Transverse colon (tissue), 4 donors: Measurements from ENCODE around the gene ATOX1. TPM values are rescaled to one million over a fixed set of nuclear protein-coding genes. Genes with fewer than 3 reads are reported as not detected.

Source experiments
- DNase-seq: peaks from one replicate; pipeline ENCODE4 v3.0.0-alpha.2; 2019
- H3K27ac ChIP-seq, 4 donors: fragments of 200-600 bp; sonication (generic); 2 replicates each; pipeline ENCODE4 v1.5.1; 2016 to 2018; ENCODE audit warnings: inconsistent platforms in 4 of 4
- H3K27me3 ChIP-seq: fragments of 200-600 bp; sonication (generic); 2 replicates; pipeline ENCODE4 v1.5.1; 2017; ENCODE audit warnings: inconsistent platforms
- H3K36me3 ChIP-seq, 4 donors: fragments of 200-600 bp; sonication (generic); 2 replicates each; pipeline ENCODE4 v1.5.1; 2017 to 2019; ENCODE audit warnings: inconsistent platforms in 4 of 4
- H3K4me1 ChIP-seq, 4 donors: fragments of 200-600 bp; sonication (generic); 2 replicates each; pipeline ENCODE4 v1.5.1; 2017 to 2020; ENCODE audit warnings: inconsistent platforms in 4 of 4
- H3K4me3 ChIP-seq, 4 donors: fragments of 200-600 bp; sonication (generic); 1 replicate in 1 of 4; 2 replicates in 3 of 4; pipeline versions ENCODE4 v1.5.1 to v1.6.1; 2017 to 2019; ENCODE audit warnings: inconsistent platforms in 4 of 4
- H3K9me3 ChIP-seq, 2 donors: fragments of 200-600 bp; sonication (generic); 2 replicates each; pipeline ENCODE4 v1.5.1; 2017 to 2019; ENCODE audit warnings: inconsistent platforms in 2 of 2
- CTCF ChIP-seq, 5 experiments: fragments of 200-600 bp in 3 of 5; fragments of 450-650 bp in 2 of 5; sonication (generic) in 3 of 5; IDR thresholded peaks; 1 replicate in 2 of 5; 2 replicates in 3 of 5; pipeline ENCODE4 v1.5.1; 2016 to 2017; ENCODE audit warnings: antibody characterized with exemption in 5 of 5, inconsistent platforms in 3 of 5, mild to moderate bottlenecking in 2 of 5, moderate library complexity in 1 of 5
- EP300 ChIP-seq: sonication (generic); formaldehyde crosslinking; IDR thresholded peaks from one replicate; pipeline ENCODE4 v1.6.1; 2017; ENCODE audit warnings: antibody characterized with exemption, low read depth
- POLR2A ChIP-seq: fragments of 450-650 bp; IDR thresholded peaks from one replicate; pipeline ENCODE4 v1.6.1; 2016; ENCODE audit warnings: antibody characterized with exemption, mild to moderate bottlenecking, moderate library complexity
- POLR2AphosphoS5 ChIP-seq, 3 donors: sonication (generic); formaldehyde crosslinking; IDR thresholded peaks; one replicate each; pipeline ENCODE4 v1.6.1; 2016; ENCODE audit warnings: antibody characterized with exemption in 3 of 3
- WGBS, 2 donors: methylation state at CpG; one replicate each; pipeline ENCODE4 v1.1.5; 2018; ENCODE audit warnings: low coverage in 1 of 2; 5-methylcytosine and 5-hydroxymethylcytosine counted together
- in situ Hi-C, 4 donors: fragments of 200-750 bp; cut with MboI; loops; one replicate each; pipeline versions ENCODE4 v1.15.0 to v1.15.1; 2017; ENCODE audit warnings: low sequenced_read_pairs in 3 of 4, low pct_ligation_motif_present in 1 of 4, low pct_unique_long_range_greater_than_20kb in 1 of 4
- intact Hi-C: fragments of 100-400 bp; cut with DNase I; formaldehyde crosslinking; loops from one replicate; pipeline ENCODE4 v1.15.1; 2023; ENCODE audit warnings: low total_unique reads
- total RNA-seq, 4 donors: library from RNA; depleted of rRNA; stranded (reverse); fragments of >200 nt; gene quantifications; one replicate each; pipeline ENCODE4 v1.1.0, GENCODE V29; 2016

ATOX1 gene
- total RNA-seq, 4 donors from 2014 or later: 5.0 to 81.1 (median 31.7) TPM

GRCh38 chr5:151743530-151743929 is 14.9 kb downstream of the ATOX1 start:
- H3K27ac ChIP-seq: no peak overlapping the region

DNA sequence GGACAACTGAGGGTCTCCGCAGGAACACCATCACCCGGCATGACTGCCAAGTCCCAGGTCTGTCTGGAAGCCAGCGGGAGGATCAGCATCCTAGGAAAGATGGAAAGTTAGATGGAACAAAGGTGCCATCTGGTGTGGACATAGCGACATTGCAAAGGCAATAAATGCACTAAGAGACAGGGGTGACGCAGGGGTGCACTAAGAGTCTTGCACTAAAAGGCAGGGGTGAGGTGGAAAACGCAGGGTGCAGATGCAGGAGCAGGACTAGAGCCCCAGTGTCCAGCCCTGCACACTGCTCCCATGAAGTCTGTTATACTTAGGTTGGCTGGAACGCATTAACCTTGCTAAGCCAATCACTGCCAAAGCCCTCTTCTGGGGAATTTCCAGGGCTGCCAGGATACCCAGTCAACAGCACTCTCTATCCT is 15.5 kb downstream of the ATOX1 start:
- peaks cover 3 to 36% (median 10%) of the 10 kb centered on the region in 4 donors for H3K4me1 ChIP-seq
- TF ChIP-seq POLR2AphosphoS5 (IDR thresholded peaks at IDR 0.05) (no peak), CTCF (IDR thresholded peaks at IDR 0.05) (peak; percentile 42 to 47 (median 45))
- DNase-seq: peak; percentile 22
- H3K36me3 ChIP-seq: peaks cover 0 to 5% (median 0%) of the 10 kb centered on the region in 4 donors
- in situ Hi-C loops (loop anchor here in 3 of 4 donors (5.0 to 25.0 kb wide), 5 partner anchors 78 to 306 kb away; partner anchors contain the start of gene SLC36A1 (in 1 of the 3)), intact Hi-C loops (loop anchor here (10.0 kb wide), 1 partner anchor 298 kb away; the partner anchor contains the start of gene SLC36A1)
- H3K27ac ChIP-seq: no peak overlapping the region
- no peak overlapping the region for H3K4me3 ChIP-seq
- no peaks in the 10 kb centered on the region for H3K27me3 ChIP-seq
- 55 to 86% methylated on average over 3 to 7 of the region's 7 CpGs for WGBS, 2 donors
- no peaks in the 10 kb centered on the region for H3K9me3 ChIP-seq

More at GRCh38 chr5:151743530-151743929, 14.9 kb downstream of the ATOX1 start:
- TF ChIP-seq EP300 (no peak), POLR2A (no peak), CTCF (IDR thresholded peaks at IDR 0.05) (no peak), POLR2AphosphoS5 (IDR thresholded peaks at IDR 0.05) (no peak)
- 90 to 100% methylated on average over 1 of the region's 1 CpG for WGBS, 2 donors
- Histone ChIP-seq H3K9me3 (no peaks in the 10 kb centered on the region), H3K36me3 (peaks cover 0 to 5% (median 0%) of the 10 kb centered on the region in 4 donors), H3K4me3 (no peak overlapping the region), H3K4me1 (peaks cover 3 to 36% (median 10%) of the 10 kb centered on the region in 4 donors), H3K27me3 (no peaks in the 10 kb centered on the region)
- intact Hi-C loops (loop anchor here (10.0 kb wide), 1 partner anchor 299 kb away; the partner anchor contains the start of gene SLC36A1), in situ Hi-C loops (loop anchor here in 3 of 4 donors (5.0 to 25.0 kb wide), 5 partner anchors 79 to 306 kb away; partner anchors contain the start of gene SLC36A1 (in 1 of the 3))
- no peak for DNase-seq

- H3K27me3 ChIP-seq: no peaks in the 10 kb centered on the region
- H3K36me3 ChIP-seq: peaks cover 0 to 5% (median 0%) of the 10 kb centered on the region in 4 donors
- intact Hi-C loops: loop anchor here (2.0 to 10.0 kb wide), 2 partner anchors 83 to 297 kb away; partner anchors contain the start of gene SLC36A1
- 95 to 100% methylated on average over 2 to 6 of the region's 6 CpGs for WGBS, 2 donors
- no peak for DNase-seq
- in situ Hi-C loops: loop anchor here in 3 of 4 donors (5.0 to 25.0 kb wide), 5 partner anchors 77 to 305 kb away; partner anchors contain the start of gene SLC36A1 (in 1 of the 3)
- H3K4me3 ChIP-seq: no peak overlapping the region
- TF ChIP-seq CTCF (IDR thresholded peaks at IDR 0.05): no peak
- TF ChIP-seq POLR2A: no peak
- TF ChIP-seq EP300: no peak
- no peak for TF ChIP-seq POLR2AphosphoS5 (IDR thresholded peaks at IDR 0.05)
- no peaks in the 10 kb centered on the region for H3K9me3 ChIP-seq
- peaks cover 3 to 36% (median 10%) of the 10 kb centered on the region in 4 donors for H3K4me1 ChIP-seq
- peak overlapping the region in 2 of 4 donors; percentile 52 to 74 for H3K27ac ChIP-seq
Observed at GRCh38 chr5:151741678-151742423, 16.6 kb downstream of the ATOX1 start.

DNA sequence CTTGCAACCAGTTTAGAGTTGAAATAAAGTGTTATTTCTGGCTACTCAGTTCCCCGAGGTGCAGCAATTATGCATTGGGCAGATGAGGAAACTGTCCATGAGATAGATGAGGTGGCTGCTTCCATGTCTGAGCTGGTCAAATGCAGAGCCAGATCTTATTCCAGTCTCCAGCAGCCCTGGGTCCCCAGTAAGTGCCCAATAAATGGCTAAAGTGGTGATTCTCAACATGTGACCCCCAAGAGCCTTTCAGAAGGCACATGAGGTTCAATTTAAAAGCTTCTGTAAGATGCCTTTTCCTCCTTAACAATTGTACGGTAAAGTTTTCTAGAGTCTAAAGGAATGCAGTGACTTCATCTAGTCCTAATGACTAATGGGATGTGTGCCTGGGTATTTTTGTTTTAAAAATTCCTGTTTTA is 17.5 kb downstream of the ATOX1 start:
- no peak overlapping the region for H3K4me3 ChIP-seq
- no peaks in the 10 kb centered on the region for H3K9me3 ChIP-seq
- in situ Hi-C loops: loop anchor here in 3 of 4 donors (5.0 to 25.0 kb wide), 5 partner anchors 76 to 304 kb away; partner anchors contain the start of gene SLC36A1 (in 1 of the 3)
- peaks cover 0 to 2% (median 0%) of the 10 kb centered on the region in 4 donors for H3K36me3 ChIP-seq
- intact Hi-C loops: loop anchor here (2.0 to 10.0 kb wide), 2 partner anchors 82 to 296 kb away; partner anchors contain the start of gene SLC36A1
- no peaks in the 10 kb centered on the region for H3K27me3 ChIP-seq
- 0 to 72% methylated on average over 1 to 2 of the region's 2 CpGs for WGBS, 2 donors
- H3K27ac ChIP-seq: peak overlapping the region; percentile 52 to 74 (median 68)
- TF ChIP-seq CTCF (IDR thresholded peaks at IDR 0.05) (peak in 2 of 5 experiments; percentile 5 to 6), POLR2AphosphoS5 (IDR thresholded peaks at IDR 0.05) (no peak), POLR2A (no peak), EP300 (no peak)
- H3K4me1 ChIP-seq: peaks cover 3 to 29% (median 10%) of the 10 kb centered on the region in 4 donors
- no peak for DNase-seq
